K562 (cell line): ENCODE data around the gene BEST2.

ENCODE experiments used
- ADNP ChIP-seq: fragments of 200-800 bp; sonication (Bioruptor generic); IDR thresholded peaks from 2 replicates; pipeline ENCODE4 v1.6.1; 2016; ENCODE audit warnings: missing genetic modification characterization, missing compliant biosample characterization
- POLR2AphosphoS2 ChIP-seq: IDR thresholded peaks from 2 replicates; pipeline ENCODE4 v1.6.1; 2012; ENCODE audit warnings: low read length, improper control_type of control experiment
- SETDB1 ChIP-seq: IDR thresholded peaks from one replicate; pipeline ENCODE4 v1.6.1; 2012; ENCODE audit warnings: low read length, control low read depth, inconsistent platforms
- ZBTB11 ChIP-seq, 3 experiments: fragments of 200-800 bp in 1 of 3; fragments of 250-450 bp in 1 of 3; fragments of 450-650 bp in 1 of 3; sonication (Bioruptor Pico) in 1 of 3; sonication (Bioruptor generic) in 1 of 3; formaldehyde crosslinking in 1 of 3; IDR thresholded peaks; 2 replicates each; pipeline versions ENCODE4 v1.6.1 to v1.8.0; 2016 to 2022; ENCODE audit warnings: mild to moderate bottlenecking in 2 of 3, missing genetic modification characterization in 2 of 3, missing compliant biosample characterization in 1 of 3, moderate library complexity in 1 of 3
- ZNF699 ChIP-seq: fragments of 250-450 bp; sonication (Bioruptor Pico); IDR thresholded peaks from 2 replicates; pipeline ENCODE4 v1.8.0; 2021; ENCODE audit warnings: mild to moderate bottlenecking, moderate library complexity; ENCODE audit not compliant: insufficient replicate concordance

- TF ChIP-seq ADNP (tag): no peak
- no peak for TF ChIP-seq POLR2AphosphoS2
- TF ChIP-seq ZBTB11 (CRISPR knock-in tag; IDR thresholded peaks at IDR 0.05): no peak
- no peak for TF ChIP-seq SETDB1
- no peak for TF ChIP-seq ZNF699 (CRISPR knock-in tag)
These were observed 20.7 kb downstream of the BEST2 start for GRCh38 chr19:12772323-12772722.
